HTR-8/SVneo (cell line): ENCODE results near the gene HMCN2.

Experiments used
- DNase-seq: peaks from one replicate; pipeline ENCODE4 v3.0.0; 2011; ENCODE audit warnings: low spot score, mixed read lengths; ENCODE audit not compliant: insufficient read length
- FAIRE-seq: peaks from 2 replicates; lab custom pipeline; 2011; peaks lifted over from hg19 to GRCh38; lab: Jason Lieb, UNC

The HMCN2 gene, protein sequence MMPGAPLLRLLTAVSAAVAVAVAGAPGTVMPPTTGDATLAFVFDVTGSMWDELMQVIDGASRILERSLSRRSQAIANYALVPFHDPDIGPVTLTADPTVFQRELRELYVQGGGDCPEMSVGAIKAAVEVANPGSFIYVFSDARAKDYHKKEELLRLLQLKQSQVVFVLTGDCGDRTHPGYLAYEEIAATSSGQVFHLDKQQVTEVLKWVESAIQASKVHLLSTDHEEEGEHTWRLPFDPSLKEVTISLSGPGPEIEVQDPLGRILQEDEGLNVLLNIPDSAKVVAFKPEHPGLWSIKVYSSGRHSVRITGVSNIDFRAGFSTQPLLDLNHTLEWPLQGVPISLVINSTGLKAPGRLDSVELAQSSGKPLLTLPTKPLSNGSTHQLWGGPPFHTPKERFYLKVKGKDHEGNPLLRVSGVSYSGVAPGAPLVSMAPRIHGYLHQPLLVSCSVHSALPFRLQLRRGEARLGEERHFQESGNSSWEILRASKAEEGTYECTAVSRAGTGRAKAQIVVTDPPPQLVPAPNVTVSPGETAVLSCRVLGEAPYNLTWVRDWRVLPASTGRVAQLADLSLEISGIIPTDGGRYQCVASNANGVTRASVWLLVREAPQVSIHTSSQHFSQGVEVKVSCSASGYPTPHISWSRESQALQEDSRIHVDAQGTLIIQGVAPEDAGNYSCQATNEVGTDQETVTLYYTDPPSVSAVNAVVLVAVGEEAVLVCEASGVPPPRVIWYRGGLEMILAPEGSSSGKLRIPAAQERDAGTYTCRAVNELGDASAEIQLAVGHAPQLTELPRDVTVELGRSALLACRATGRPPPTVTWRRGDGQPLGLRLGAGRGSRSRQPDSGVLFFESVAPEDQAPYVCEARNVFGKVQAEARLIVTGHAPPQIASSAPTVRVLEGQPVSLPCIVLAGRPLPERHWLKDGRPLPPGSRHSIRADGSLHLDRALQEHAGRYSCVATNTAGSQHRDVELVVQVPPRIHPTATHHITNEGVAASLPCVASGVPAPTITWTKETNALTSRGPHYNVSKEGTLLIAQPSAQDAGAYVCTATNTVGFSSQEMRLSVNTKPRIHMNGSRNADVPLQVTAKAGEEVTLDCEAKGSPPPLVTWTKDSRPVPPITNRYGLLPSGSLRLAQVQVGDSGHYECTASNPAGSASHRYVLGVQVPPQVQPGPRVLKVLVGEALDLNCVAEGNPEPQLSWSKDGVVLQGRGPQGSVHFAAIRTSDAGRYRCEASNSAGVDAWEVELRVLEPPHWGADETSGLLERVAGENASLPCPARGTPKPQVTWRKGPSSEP (N-terminal part only)

DNA sequence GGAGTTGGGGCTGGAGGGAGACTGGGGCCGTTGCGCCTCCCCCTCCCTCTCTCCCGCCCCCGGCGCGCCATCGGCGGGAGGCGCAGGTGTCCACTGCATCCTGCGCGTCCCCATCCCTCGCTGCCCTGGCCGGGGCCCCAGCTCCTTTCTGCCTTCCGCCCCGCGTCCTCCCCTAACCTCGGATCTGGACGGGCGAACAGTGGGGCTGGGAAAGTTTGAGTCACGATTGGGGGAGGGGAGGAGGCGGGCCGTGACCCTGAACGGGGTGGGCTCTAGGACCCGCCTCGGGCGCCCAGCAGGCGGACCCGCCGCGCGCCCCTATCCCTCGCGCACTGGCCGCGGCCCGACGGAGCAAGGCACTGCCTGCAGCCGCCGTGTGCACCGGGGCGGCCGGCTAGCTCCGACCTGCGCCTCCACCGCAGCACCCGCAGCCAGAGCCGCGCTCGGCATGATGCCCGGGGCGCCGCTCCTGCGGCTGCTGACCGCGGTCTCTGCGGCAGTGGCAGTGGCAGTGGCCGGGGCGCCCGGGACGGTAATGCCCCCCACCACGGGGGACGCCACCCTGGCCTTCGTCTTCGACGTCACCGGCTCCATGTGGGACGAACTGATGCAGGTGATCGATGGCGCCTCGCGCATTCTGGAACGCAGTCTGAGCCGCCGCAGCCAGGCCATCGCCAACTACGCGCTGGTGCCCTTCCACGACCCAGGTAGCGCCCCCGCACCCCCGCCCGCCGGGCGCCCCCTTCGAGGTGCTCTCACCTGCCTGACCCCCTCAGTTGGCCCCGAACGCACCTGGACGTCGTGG is at the start of gene HMCN2:
TSS of gene HMCN2 (plus strand) at position 330 of the 805 bp plus-strand sequence. CDS start at position 449, 119 bp downstream.
- FAIRE-seq, result no peak
- no peak for DNase-seq

DNA sequence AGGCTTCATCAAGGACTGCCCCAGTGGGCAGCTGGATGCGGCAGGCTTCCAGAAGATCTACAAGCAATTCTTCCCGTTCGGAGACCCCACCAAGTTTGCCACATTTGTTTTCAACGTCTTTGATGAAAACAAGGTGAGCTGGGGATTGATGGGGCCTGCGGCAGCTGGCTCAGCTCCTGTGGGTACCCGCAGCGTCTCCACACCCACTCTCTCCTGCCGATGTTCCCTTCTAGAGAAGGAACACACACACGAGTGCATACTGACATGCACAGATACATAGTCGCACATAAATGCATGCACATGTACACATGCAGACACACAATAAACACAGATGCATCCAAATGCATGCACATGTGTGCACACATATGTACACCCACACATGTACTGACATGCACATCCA is 47.7 kb upstream of the HMCN2 start:
- FAIRE-seq (no peak), DNase-seq (no peak)

DNA sequence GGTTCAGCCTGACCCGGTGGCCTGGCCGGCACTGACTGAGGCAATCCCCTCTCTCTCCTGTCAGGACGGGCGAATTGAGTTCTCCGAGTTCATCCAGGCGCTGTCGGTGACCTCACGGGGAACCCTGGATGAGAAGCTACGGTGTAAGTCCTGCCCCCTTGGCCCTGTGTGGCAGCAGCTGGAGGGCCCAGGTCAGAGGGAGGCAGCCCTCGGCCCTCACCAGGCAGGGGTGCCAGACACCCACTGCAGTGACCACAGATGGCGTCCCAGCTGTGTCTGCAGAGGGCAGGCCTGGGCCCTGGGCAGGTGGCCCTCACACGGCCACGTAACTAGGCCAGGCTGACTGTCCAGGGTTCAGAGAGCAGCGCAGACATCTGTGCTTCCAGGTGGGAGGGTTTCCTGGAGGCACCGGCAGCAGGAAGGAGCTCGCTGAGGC is 45.9 kb upstream of the HMCN2 start:
- DNase-seq (no peak), FAIRE-seq (no peak)

DNA sequence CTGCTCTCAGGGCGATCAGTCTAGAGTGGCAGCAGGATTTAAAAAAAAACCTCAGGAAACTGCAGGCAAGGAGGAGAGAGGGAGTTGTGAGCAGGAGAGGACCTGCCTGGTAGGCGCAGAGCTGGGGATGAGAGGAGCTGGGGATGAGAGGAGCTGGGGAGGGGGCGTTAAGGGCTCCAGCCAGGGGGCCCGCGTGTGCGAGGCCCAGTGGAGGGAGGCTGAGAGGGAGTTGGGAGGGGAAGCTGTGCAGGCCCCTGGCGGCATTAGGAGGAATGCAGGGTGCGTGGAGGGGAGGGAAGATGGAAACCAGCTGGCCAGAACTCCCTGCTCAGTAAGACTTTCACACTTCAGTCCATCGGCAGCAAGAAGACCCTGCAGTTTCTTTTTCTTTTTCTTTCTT is 45.2 kb upstream of the HMCN2 start:
- FAIRE-seq, result no peak
- DNase-seq, result no peak

DNA sequence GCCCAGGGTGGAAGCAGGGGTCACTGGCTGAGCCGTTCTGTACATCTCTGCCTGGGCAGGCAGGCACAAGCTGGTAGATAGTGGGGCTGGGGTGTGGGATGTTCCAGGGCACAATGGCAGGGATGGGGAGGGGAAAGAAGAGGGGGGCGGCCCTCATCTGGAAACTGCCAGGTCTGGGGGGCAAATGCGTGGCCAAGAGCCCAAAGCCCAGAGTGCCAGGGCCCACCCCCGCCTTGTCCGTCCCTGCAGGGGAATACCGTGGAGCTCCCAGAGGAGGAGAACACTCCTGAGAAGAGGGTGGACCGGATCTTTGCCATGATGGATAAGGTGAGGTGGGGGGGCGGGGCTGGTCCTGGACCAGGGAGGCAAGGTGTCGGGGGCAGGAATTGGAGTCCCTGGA is 42.7 kb upstream of the HMCN2 start:
- no peak for DNase-seq
- no peak for FAIRE-seq

DNA sequence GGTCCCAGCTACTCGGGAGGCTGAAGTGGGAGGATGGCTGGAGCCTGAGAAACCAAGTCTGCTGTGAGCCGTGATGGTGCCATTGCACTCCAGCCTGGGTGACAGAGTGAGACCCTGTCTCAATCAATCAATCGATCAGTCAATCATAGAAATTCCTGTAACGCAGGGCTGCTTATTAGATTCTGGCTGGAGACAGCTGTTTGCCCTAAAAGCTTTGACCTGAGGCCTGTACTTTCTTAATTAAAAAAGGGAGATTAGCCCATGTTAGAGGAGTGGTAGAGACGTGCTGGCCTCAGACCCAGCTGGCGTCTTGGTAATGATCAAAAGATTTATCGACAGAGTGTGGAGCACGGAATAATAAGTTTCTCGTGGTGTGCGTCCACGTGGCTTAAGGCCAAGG is 40.5 kb upstream of the HMCN2 start:
- FAIRE-seq (no peak), DNase-seq (no peak)

DNA sequence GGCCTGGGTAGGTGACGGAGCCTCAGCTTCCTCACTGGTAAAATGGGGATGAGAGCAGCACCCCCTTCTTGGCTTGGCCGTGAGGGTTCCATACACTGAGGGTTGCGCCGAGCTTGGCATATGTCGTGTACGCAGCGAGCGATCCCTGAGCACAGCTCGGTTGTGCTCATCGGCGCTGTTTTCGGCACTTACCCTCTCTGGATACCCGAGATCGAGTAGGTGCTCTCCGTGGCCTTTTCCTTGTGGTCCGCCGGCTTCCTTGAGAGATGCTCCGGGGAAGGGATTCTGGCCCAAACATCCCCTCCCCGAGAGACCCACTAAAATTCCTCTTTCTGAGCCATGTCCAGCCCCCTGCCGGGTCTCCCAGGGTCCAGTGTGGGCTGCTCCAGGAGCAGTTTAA is 40.0 kb upstream of the HMCN2 start:
- no peak for FAIRE-seq

DNA sequence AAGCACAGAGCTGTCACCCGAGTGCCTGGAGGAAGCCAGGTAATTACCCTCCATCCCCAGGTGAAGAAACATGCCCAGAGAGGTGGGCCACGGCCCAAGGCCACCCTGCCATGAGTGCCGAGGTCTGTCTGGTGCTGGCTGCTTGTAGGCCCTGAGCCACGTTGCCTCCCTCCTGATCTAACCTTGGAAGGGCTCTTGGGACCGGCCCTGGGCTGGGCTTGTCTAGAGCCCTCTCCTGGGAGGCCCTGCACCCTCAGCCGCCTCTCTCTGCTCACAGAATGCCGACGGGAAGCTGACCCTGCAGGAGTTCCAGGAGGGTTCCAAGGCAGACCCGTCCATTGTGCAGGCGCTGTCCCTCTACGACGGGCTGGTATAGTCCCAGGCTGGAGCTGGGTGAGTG is 39.4 kb upstream of the HMCN2 start:
- FAIRE-seq, result no peak
- DNase-seq, result no peak

More for the DNA sequence above, 40.0 kb upstream of the HMCN2 start:
- no peak for DNase-seq

DNA sequence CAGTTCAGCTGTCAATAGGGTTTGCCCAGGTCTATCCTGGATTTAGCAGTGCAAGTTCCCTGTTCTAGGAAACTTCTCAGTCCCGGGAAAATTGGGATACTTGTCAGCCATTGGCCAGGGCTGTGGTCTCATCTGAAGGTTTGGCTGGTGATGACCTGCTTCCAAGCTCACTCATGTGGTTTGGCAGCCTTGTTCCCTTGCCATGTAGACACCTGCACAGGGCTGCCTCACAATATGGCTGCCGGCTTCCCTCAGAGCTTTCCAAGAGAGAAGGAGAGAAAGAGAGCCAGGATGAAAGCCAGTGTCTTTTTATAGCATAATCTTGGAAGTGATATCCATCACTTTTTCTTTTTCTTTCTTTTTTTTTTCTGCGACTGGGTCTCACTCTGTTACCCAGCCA is 37.7 kb upstream of the HMCN2 start:
- DNase-seq, result no peak
- FAIRE-seq, result no peak

DNA sequence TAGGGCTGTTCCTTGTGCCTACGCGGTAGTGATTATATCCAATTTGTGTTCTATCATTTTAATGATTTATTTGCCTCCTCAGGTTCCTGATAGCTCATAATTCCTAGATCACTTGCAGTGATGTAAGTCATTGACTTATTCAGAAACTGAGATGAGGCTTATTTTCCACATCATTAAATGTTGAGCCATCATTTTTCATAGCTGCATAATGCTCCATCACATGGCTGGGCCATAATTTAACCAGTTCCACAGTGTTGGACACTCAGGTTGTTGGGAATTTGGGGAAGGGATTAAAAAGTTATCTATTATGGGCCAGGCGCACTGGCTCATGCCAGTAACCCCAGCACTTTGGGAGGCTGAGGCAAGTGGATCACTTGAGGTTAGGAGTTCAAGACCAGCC is 35.8 kb upstream of the HMCN2 start:
- DNase-seq, result no peak
- no peak for FAIRE-seq

DNA sequence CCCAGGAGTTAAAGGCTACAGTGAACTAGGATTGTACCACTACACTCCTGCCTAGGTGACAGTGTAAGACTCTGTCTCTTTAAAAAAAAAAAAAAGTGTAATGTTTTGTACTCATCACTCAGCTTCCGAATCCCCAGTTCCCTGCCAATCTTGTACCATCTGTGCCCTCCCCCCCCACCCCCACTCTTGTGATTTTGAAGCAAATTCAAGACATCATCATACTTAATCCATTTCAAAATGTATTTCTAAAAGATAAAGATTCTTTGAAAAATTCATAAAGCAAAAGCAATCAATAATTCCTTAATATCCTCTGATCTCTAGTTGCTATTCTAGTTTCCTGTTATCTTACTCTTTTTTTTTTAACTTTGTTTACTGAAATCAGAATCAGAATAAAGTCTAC is 34.9 kb upstream of the HMCN2 start:
- FAIRE-seq (no peak), DNase-seq (no peak)

DNA sequence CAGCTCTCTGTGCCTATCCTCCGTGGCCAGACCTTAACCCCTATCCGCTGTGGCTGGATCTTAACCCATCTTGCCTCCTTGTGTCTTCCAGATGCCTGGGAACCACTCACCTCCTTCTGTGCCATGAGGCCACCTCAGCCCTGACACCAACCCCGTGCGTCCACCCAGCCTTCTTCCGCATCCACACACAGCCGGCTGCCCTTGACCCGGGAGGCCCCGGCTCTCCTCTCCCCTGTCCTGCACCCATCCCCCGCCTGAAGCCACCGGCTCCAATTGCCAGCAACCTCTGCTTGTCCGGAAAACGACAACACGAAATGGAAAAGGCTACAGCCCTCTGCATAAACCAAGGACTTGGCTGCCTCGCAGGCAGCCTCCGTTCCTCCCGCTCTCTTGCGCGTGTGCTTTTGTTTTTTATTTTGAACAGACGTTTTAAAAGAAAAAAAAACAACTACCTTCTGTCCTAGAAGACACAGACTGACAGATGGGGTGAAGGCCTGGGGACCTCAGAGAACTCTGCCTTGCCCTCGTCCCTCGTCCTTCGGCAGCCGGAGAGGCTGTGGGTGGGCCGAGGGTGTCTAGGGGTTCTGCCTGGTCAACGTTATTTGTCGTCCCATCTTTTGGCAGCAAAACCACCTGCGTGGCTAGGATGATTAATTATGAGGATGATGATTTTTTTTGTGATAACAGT is 32.5 kb upstream of the HMCN2 start:
- DNase-seq, result no peak
- FAIRE-seq, result no peak

DNA sequence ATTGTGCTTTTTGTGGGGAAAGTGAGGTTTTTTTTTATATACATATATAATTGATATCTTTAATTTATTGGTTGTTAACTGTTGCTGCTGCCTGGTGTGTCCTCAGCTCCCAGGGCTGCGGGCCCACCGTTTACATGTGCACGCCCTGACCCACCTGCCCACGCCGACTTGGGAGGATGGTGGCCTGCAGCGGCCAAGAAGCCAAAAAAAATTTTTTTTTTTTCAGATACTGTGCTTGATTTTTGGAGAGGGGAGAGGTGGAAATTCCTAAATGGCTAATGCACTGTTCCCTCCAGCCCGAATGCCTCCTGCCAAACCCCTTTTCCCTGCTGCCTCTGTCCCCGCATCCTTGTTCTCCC is 32.0 kb upstream of the HMCN2 start:
- DNase-seq (no peak), FAIRE-seq (no peak)

DNA sequence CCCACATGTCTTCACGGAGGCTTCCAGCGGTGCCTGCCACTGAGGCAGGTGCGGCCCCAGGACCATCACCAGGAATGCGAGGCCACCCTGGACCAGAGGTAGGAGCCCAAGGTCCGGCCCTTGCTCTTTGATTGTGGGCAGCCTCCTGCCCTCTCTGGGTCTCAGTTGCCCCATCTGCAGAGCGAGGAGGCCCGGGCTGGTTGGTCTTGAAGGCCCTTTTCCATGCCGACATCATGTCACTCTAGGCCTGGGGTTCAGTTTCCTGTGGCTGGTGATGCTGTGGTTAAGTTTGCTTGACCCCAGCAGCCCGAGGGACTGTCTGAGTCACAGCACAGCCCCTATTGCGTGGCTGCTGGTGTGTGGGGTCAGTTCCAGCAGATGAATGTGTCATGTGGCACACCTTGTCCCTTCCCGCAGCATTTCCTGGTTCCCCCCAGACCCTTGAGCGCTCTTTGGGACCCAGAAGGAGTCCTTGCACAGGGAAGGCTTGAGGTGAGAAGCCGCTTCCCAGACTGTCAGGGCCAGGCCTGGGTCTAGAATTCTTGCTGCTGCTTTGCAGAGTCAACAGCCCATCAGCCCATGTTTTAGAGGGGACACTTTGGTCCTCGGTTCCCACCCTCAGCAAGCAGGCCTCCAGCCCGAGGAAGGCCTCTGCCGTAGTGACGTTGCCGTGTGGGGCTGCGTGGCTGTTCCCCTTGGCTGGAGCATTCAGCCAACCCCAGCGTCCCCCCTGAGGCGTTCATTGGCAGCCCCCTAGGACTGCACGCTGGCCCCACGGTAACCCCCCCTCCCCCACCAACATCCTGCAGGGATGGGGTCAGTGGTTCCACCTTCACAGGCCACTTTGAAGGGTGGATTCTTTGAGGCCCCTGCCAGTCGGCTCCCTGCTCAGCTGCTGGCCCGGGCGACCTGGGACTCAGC is 31.0 kb upstream of the HMCN2 start:
- DNase-seq (no peak), FAIRE-seq (no peak)

DNA sequence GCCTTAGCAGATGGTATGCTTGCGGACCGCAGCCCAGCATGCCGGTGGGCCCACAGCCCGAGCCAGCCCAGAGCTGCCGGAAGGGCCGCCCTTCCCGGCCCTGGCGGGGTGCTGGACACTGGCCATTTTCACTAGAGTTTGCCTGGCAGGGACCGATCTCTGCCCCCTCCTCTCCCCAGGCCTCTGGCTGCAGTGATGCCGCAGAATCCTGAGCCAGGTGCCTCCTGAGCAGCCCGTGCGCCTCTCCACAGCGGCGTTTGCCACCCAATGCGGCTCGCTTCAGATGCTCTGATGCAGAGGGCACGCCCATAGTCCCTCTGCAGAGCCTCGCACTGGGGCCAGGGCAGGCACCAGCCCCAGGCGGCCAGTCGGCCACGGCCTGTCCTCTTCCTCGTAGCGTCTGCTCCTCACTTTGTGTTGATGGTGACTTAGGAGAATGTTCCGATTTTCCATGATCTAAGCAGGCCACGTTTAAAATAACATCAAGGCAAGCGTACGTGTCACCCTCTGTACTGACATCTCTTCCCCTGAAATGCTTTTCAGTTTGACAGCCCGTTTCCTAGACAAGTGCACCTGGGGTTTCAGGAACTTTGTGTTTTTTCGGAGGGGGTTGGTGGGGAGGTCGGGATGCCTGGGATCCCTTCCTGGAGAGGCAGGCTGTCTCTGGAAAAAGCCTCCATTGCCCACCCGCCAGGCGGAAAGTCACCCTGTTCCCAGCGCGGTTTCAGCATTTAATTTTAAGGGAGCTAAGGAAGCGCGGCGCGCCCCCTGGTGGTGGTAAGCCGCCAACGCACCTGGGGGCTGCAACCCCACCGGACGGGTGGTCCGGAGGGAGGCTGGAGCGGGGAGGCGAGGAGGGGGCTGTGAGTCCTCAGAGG is 29.8 kb upstream of the HMCN2 start:
- peak; percentile 50 for DNase-seq
- no peak for FAIRE-seq

DNA sequence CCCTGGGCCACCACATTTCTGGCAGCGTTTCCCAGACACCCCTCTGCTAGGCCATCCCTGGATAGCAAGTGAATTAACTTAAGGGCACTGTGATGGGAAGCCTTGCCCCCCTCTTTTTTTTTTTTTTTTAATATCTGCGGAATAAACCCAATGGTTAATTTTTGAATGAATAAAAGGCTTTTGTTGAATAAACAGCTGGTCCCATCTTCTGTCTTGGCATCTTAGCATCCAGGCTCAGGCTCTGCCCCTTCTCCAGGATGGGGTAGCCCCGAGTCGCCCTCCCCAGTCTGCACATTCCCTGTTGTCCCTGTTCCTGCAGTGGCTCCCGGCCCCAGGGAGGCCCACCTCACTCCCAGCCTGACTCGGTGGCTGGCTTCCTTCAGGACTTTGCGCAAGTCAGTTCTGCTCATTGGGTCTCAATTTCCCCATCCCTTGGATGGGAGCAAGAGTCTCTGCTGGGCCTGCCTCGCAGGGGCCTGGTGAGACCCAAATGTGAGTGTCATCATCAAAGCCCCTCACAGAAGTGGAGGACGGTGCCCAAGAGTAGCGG is 29.0 kb upstream of the HMCN2 start:
- no peak for DNase-seq
- FAIRE-seq, result no peak

DNA sequence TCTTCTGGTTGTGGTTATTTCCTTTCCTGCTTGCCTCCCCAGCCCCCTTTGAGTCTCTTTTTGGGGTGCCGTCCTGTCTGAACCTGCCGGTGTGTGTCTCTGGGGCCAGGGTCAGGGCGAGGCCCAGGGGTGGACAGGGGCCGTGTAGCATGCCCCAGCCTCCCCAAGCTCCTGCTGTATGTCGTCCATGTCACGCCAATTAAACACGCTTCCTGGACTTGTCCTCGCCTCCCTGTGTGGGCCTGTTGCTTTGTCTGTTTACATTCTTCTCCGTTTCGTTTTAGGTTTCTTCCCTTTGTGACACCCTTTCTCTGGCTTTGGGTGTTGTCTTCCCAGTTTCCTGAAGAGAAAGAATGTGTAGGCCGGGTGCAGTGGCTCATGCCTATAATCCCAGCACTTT is 28.5 kb upstream of the HMCN2 start:
- no peak for DNase-seq
- FAIRE-seq, result no peak
